GM19240 (cell line): ENCODE data around the gene EBLN2.
"Not testable (repeated sequence)": the region's sequence is repeated elsewhere in the genome, so short reads cannot be mapped to it uniquely, and the experiment has no call there.

Experiments used
- DNase-seq: peaks from one replicate; pipeline ENCODE4 v3.0.0; 2011; ENCODE audit warnings: low spot score; ENCODE audit not compliant: insufficient read length

EBLN2 gene

DNA sequence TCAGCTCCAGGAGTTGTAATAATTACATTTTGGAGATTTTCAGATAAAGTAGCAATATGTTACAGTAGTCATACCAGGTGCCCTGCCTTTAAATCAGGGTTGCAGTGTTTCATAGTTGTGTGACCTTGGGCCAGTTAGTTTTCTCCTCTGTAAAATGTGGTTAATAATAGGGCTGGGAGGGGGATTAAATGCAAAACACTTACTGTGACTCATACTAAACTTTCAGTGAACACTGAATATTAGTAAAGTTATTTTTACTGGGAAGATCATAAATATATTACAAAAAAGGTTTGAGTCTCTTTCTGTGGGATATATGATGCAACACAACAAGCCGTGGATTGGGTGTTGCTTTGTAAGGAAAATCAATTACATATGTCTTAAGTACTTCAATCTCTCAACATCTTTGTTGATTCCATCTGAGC lies 1.1 kb upstream of the EBLN2 start:
- DNase-seq: no peak

DNA sequence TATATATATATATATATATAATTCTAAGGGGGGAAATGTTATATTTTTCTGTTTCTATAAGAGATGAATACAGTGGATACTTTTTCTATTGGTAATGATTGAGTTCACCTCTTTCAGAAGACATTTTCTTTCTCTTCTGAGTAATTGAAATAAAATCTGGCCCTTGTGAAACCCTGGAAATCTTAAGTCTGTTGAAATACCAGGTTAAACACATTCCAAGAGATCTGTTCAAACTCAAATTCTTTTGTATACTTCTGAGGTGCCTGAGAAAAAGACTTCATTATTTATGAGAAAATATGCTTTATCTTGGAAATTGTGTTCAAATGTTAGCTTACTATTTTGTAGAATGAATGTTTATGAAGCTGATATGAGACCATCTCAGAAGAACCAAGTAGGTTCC lies 4.8 kb downstream of the EBLN2 start:
- DNase-seq: not testable (repeated sequence)

DNA sequence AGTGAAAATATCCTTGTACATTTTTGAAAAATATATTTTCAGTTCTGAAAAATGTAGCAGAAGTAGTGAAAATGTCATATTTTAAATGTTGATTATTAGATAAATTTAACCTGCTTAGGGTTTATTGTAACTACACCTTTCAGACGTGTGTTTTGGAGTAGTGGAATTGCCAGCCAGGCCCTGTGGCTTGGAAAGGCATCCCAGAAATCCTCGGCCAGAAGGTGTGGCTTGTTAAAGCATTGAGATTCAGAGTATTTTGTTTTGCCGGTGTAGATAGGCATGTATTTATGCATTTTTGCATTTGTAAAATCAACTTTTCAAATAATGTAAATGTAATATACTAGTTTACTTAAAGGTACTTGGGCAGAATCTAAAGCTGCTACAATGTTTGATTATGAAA lies 7.0 kb downstream of the EBLN2 start:
- DNase-seq: no peak

DNA sequence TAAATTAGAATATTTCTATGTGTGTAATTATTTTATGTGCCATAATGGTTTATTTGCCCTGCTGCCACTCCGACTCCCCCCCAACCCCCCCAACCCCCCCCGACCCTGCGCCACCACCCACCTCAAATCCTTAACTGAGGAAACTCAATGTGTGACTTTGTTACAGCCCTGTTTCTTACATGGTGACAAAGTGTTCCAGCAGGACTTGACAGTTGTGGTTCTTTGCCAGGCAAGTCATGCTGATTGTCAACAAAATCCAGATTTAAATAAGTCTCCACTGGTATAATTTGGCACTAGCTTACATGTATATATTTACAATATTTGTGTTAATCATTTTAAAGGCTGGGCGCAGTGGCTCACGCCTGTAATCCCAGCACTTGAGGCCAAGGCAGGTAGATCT lies 7.7 kb downstream of the EBLN2 start:
- no peak for DNase-seq

DNA sequence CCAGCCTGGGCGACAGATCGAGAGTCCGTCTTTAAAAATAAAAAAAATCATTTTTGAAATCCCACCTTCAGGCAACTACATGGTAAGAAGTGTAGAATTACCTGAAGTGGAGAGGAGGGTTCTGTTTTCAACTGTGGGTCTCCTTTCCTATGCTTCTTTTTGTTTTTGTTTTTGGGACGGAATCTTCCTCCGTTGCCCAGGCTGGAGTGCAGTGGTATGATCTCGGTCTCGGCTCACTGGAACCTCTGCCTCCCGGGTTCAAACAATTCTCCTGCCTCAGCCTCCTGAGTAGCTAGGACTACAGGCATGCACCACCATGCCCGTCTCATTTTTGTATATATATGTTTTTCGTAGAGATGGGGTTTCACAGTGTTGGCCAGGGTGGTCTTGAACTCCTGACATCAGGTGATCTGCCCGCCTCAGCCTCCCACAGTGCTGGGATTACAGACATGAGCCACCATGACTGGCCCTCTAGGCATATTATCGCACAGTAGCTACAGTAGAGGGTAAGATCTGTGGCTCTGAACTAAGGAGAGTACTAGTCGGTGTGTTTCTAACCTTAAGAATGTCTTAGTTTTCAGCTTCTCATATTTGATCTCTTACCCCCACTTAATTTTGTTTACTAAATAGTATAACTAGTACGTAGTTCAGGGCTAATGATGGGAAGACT lies 8.5 kb downstream of the EBLN2 start:
- DNase-seq: no peak

DNA sequence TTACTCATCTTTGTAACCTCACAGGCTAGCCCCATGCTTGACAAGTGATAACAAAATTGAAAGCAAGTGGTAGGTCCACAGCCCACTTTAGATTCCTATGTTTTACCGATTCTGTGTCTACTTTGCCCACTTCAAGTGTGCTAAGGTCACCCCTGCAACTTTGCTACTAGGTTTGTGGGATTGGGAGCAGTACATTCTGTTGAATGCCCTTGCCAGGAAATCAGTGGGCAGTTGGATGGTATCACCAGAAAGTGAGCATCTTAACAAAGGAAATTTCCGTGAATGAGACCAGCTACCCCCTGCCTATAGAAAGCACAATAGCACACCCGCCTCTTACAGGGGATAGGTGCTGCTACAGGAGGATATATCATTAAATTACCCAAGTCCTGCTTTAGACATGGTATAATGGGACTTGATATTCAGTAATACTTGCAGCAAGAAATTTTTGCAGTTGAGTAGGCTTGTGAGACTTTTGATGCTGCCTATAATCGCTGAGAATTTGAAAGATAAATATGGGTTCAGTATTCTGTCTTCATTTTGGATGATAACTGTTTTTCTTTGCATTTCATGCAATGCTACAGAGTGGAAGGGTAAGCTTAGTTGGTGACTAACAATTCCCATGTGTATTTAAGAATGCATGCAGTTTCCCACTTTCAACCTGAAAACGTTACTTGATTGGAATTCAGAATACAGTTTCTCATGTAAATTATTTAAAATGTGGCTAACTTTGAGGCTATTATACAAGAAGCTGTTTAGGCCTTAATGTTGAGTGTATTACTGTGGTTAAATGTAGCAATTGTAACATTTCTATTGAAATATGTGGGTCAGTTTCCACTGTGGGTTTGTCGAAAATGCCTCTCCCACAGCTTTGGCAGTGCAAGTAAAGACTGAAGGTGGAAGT lies 9.5 kb downstream of the EBLN2 start:
- DNase-seq: no peak

DNA sequence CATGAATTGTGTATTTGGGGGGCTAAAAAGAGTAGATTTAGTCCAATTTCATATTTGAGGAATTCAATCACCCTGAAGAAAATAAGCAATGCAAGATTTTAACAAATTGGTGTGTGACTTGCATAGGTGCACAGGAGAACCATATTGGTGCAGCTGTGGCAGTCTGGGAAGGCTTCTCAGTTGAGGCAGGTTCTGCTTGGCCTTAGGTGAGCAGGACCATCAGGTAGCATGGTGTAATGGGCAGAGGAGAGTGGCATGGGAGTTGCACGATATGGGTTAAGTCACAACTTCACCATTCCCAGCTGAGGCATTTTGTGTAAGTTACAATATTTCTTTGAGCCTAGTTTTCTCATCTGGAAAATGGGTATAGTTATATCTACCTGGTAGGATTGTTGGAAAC lies 10.5 kb downstream of the EBLN2 start:
- no peak for DNase-seq

DNA sequence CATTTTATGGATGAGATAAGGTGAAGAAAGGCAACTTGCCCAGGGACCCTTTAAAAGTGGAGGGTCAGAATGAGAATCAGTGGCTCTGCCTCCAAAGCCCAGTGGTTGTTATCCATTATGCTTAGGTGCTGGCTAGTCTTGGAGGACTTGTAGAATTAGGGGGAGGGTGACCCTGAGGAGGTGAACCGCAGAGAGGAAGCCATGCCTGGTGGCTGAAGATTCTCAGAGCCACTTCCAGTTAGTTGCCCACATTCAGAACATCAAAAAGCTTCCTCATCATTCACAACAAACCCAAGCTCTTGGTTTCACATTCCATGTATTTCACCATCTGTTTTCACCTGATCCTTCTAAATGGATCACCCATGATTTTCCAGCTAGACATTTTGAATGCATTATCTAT lies 11.2 kb downstream of the EBLN2 start:
- DNase-seq: no peak

DNA sequence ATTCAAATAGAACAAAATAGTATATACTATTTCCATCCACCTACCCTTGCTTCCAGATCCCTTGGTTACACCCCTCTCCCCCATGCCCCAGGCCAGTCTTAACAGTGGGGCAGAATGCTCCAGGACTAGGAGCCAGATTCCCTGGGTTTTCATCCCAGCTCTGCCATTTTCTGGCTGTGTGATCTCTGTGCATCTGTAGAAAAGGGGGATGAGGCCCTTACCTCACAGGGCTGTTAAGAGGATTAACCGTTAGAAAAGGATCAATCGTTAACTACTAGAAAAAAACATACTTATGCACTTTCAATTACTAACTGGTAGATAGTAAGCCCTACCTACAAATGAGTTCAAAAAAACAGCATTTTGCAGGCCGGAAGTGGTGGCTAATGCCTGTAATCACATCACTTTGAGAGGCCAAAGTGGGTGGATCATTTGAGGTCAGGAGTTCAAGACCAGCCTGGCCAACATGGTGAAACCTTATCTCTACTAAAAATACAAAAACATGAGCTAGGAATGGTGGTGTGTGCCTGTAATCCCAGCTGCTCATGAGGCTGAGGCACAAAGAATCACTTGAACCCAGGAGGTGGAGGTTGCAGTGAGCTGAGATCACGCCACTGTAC lies 11.7 kb downstream of the EBLN2 start:
- no peak for DNase-seq

DNA sequence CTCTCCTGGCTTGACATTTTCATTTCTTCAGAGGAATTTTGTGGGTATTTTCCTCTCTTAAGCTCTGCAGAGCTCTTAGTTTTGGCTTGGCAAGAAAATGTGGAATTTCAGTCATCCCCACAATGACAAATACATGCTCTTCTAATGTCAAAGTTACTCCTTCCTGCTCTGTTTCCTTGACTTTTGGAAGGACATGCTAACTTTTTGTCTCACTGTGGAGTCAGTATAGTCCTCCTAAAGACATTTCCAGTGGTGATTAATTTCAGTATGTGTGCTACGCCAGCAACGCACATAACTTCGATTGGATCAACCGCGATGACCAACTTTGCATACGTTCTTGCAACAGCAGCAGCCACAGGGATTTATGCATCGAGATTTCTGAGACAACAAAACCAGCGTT lies 13.3 kb downstream of the EBLN2 start:
- DNase-seq: no peak

DNA sequence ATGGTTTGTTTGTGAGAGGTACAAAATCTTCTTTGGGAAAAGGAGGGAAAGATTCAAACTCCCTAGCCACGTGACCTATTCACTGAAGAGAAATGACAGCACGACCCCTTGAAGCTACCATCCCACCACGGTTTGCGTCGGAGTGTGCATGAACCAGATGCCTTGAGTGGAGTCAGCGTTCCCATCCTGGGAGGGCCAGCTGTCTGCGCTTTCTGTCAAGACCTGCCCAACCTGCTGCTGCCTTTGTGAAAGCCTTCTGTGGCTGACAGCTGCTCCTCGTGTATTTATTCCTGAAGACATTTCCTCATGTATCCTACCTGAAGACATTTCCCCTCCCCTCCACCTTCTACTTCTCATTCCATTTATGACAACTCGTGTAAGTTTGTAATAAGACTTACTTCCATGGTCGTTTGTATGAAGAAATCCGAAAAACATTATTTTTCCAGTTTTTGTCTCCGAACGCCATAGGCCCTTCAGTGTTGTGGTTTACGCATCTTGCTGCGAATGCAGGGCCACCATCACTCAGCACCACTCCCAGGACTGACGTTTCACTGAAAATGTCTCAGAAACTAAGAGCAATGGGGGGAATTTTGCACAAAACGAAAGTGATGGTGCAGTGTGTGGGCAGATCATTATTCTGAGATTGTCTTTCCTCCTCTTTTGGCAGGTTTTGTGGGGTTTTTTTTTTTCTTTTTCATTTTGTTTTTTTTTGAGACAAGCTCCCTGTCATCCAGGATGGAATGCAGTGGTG lies 18.9 kb downstream of the EBLN2 start:
- DNase-seq: no peak

DNA sequence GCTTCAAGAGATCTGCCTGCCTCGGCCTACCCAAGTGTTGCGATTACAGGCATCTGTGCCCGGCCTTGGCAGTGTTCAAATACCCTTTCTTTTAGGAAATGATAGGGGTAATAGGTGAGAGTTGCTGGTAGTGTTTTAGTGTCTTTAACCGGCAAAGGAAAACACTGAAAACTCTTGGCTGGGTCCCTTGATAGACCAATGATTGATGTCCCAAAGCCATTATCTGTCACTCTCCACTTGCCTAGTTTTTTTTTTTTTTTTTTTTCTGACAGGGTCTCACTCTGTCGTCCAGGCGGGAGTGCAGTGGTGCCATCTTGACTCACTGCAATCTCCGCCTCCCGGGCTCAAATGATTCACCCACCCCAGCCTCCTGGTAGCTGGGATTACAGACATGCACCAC lies 19.7 kb downstream of the EBLN2 start:
- no peak for DNase-seq

DNA sequence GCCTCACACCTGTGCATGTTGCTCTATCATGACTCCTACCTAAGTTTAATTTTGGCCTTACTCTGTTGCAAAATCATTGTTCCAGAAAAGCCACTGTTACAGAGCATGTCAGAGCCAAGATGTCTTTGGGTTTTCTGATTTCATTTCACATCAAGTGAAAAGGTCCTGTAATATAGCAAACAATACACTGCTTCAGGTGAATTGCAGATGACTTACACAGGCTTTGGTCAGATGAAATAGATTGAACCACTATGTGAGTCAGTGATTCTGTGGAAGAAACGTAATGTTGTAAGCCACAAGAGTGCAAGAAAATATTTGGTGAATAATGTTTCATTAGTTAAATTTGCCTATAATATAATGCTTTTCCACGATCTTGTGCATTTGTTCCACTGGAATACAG lies 22.7 kb downstream of the EBLN2 start:
- DNase-seq: no peak

DNA sequence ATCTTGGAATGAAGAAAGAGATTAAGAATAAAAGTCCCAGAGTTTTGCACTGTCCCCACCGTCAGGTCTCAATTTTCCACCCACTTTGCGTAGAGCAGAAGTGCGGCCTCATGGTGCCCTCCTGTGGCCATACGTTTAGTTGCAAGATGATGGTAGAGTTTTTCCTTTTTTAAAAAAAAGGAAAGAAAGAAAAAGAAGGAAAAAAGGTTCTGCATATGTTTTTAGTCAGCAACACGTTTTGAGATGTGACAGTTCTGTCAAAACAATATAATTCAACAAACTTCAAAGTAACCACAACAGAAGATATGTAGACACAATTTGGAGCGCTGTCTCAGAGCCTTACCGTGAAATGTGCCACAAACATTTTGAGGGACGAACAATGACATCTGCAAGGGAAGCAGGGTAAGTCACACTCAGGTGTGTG lies 24.6 kb downstream of the EBLN2 start:
- DNase-seq: no peak

DNA sequence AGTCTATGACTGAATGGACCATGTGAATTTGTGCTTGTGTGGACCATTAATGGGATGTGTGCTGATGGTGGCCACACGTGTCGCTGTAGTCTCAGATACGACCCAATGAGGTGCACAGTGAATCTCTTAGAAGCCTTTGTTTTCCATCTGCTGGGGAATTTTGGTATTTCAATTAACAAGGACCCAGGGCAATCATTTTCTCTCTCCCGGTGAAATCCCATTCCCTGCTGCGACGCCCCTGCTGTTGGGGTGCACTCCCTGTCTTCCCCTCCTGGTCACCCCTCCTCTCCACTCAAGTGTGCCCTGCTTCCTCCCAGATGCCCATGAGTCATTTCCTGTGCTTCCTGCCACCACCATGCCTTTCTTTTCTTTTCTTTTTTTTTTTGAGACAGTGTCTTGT lies 32.7 kb downstream of the EBLN2 start:
- DNase-seq: no peak

DNA sequence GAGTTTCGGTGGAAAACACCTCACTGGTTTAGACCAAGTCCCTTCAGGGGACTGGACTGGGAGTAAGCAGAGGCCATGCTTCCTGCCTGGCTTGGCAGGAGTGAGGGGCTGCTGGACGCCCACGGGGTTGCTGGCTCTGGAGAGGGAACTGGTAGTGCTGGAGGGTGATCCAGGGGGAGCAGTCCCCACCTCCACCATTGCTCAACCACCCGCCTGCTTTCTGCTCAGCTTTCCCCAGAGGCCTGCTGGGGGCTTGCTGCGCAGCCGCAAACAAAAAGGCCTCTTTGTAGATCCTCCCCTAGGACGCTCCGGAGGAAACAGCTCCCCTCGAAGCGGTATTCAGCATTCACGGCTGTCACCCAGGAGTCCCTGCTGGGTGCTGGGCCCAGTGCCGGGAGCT lies 33.5 kb downstream of the EBLN2 start:
- no peak for DNase-seq

DNA sequence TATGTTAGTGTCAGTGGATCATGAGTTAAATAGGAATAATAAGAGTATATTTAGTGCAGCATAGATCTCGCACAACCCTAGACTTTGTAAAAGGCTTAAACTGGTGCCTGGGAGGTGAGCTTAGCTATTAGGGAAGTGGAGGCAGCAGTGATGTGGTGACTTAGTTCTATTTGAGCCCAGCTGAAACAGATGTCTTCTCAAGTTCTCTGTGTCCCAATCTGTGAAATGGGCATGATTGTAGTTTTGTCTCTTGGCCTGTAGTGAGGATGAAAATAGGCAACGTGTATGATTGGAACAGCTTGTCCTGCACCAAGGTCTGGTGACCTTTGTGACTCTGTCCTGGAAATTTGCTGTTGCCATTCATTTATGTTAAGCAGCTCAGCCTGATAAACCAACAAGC lies 34.7 kb downstream of the EBLN2 start:
- no peak for DNase-seq

DNA sequence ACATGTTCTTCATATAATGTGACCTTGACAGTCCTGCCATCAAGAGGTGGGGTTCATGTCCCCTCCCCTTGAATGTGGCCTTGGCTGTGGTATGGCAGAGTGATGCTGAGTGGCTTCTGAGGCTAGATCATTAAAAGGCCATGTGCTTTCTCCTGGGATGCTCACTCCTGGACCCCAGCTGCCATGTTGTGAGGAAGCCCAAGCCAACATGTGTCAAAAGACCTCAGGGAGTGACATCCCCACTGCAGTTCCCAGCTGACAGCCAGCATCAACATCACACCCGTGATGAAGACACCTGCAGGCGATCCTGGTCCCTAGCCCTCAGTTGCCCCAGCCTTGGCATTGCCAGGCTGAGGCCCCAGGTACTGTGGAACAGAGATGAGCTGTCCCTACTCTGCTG lies 36.6 kb downstream of the EBLN2 start:
- no peak for DNase-seq

DNA sequence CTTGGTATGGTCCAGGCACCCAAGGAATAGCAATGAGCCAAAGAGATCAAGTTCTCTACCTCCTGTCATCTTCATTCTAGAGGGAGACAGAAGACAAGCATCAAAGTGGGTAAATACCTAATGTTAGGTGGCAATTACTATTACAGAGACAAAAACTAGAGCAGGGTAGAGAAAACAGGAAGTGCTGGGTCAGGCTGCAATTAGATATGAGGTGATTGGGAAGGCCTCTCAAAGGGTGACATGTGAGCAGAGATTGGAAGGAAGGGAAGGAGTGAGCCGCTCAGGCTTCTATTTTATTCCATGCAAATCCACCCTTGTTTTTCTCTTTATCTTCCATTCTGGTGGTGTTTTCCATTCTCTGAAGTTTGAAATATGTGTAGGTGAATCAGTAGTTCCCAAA lies 37.4 kb downstream of the EBLN2 start:
- no peak for DNase-seq

DNA sequence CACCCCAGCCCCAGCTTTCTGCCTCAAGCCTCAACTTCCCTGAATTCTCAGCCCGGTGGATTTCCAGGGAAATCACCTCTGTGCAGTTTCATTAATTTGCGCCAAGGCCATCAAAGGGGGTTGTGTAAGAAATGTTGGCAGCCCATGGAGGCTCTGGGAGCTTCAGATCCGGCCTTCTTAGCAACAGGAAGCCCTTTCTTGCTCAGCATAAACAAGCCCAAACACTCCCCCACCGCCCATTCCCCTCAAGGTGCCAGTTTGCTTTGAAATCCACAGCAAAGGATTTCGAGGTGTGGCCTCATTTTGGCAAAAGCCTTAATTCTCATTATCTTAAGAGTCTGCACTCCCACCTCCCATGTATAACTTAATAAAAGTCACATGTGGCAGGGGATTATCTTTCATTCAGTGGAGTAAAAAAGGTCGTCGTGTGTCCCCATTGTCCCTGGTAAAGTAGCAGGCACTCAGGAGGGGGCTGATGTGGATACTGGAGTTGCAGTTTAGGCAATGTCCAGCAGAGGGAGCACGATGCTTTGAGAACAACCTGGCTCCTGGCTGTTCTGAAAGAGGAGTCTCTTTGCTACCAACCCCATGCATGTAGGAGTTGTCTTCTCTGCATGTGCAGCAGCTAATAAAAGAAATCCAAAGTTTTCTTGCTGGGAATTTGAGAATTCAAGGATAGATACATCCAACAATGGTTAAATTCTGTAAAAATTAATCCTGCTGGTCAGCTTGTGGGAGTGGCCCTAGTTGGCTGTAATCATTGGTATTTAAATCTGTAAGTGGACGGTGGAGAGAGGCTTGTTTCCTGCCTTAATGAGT lies 39.5 kb downstream of the EBLN2 start:
- DNase-seq: peak; percentile 88

DNA sequence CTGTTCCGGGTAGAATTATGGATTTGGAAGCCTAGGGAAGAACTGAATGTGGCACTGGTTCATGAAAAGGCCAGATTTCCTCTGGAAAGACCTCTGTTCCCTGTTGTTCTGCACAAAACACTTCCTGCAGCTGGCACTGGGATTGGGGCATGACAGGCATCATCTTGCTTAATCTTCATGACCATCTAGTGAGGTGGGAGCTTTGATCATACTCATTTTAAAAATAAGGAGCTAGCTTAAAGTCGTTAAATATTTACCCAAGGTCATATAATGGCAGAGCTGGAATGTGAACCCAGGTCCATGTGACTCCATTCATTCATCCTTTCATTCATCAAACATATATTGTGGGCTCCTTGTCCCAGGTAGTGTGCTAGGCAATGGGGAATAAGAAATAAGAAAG lies 40.4 kb downstream of the EBLN2 start:
- no peak for DNase-seq
